ENCODE data around the gene RPRD1A.

- TF ChIP-seq GATA2 (IDR thresholded peaks at IDR 0.05; ENCODE audit: low read depth, low read length) (no peak), GATA3 (IDR thresholded peaks at IDR 0.05; ENCODE audit: low read depth, low read length) (no peak)
These were observed 111.1 kb downstream of the RPRD1A start for GRCh38 chr18:35956226-35956625.

Data from SH-SY5Y (cell line).